Transverse colon (tissue), 4 donors: ENCODE data around the gene ELL3. TPM values are rescaled to one million over a fixed set of nuclear protein-coding genes. Genes with fewer than 3 reads are reported as not detected.
A peak's percentile ranks its signal among the peaks of the same experiment; 100 is the strongest.

Source experiments
- DNase-seq: peaks from one replicate; pipeline ENCODE4 v3.0.0-alpha.2; 2019
- H3K27ac ChIP-seq, 4 donors: fragments of 200-600 bp; sonication (generic); 2 replicates each; pipeline ENCODE4 v1.5.1; 2016 to 2018; ENCODE audit warnings: inconsistent platforms in 4 of 4
- H3K27me3 ChIP-seq: fragments of 200-600 bp; sonication (generic); 2 replicates; pipeline ENCODE4 v1.5.1; 2017; ENCODE audit warnings: inconsistent platforms
- H3K36me3 ChIP-seq, 4 donors: fragments of 200-600 bp; sonication (generic); 2 replicates each; pipeline ENCODE4 v1.5.1; 2017 to 2019; ENCODE audit warnings: inconsistent platforms in 4 of 4
- H3K4me1 ChIP-seq, 4 donors: fragments of 200-600 bp; sonication (generic); 2 replicates each; pipeline ENCODE4 v1.5.1; 2017 to 2020; ENCODE audit warnings: inconsistent platforms in 4 of 4
- H3K4me3 ChIP-seq, 4 donors: fragments of 200-600 bp; sonication (generic); 1 replicate in 1 of 4; 2 replicates in 3 of 4; pipeline versions ENCODE4 v1.5.1 to v1.6.1; 2017 to 2019; ENCODE audit warnings: inconsistent platforms in 4 of 4
- H3K9me3 ChIP-seq, 2 donors: fragments of 200-600 bp; sonication (generic); 2 replicates each; pipeline ENCODE4 v1.5.1; 2017 to 2019; ENCODE audit warnings: inconsistent platforms in 2 of 2
- EP300 ChIP-seq: sonication (generic); formaldehyde crosslinking; IDR thresholded peaks from one replicate; pipeline ENCODE4 v1.6.1; 2017; ENCODE audit warnings: antibody characterized with exemption, low read depth
- POLR2A ChIP-seq: fragments of 450-650 bp; IDR thresholded peaks from one replicate; pipeline ENCODE4 v1.6.1; 2016; ENCODE audit warnings: antibody characterized with exemption, mild to moderate bottlenecking, moderate library complexity
- POLR2AphosphoS5 ChIP-seq, 3 donors: sonication (generic); formaldehyde crosslinking; IDR thresholded peaks; one replicate each; pipeline ENCODE4 v1.6.1; 2016; ENCODE audit warnings: antibody characterized with exemption in 3 of 3
- WGBS, 2 donors: methylation state at CpG; one replicate each; pipeline ENCODE4 v1.1.5; 2018; ENCODE audit warnings: low coverage in 1 of 2; 5-methylcytosine and 5-hydroxymethylcytosine counted together
- in situ Hi-C, 4 donors: fragments of 200-750 bp; cut with MboI; loops; one replicate each; pipeline versions ENCODE4 v1.15.0 to v1.15.1; 2017; ENCODE audit warnings: low sequenced_read_pairs in 3 of 4, low pct_ligation_motif_present in 1 of 4, low pct_unique_long_range_greater_than_20kb in 1 of 4
- intact Hi-C: fragments of 100-400 bp; cut with DNase I; formaldehyde crosslinking; loops from one replicate; pipeline ENCODE4 v1.15.1; 2023; ENCODE audit warnings: low total_unique reads
- total RNA-seq, 4 donors: library from RNA; depleted of rRNA; stranded (reverse); fragments of >200 nt; gene quantifications; one replicate each; pipeline ENCODE4 v1.1.0, GENCODE V29; 2016
- TF ChIP-seq, protein P1 (sequence below), 5 experiments: fragments of 200-600 bp in 3 of 5; fragments of 450-650 bp in 2 of 5; sonication (generic) in 3 of 5; IDR thresholded peaks; 1 replicate in 2 of 5; 2 replicates in 3 of 5; pipeline ENCODE4 v1.5.1; 2016 to 2017; ENCODE audit warnings: antibody characterized with exemption in 5 of 5, inconsistent platforms in 3 of 5, mild to moderate bottlenecking in 2 of 5, moderate library complexity in 1 of 5

The ELL3 gene
- total RNA-seq, 4 donors from 2014 or later = 4.4 to 59.4 (median 32.6) TPM

DNA sequence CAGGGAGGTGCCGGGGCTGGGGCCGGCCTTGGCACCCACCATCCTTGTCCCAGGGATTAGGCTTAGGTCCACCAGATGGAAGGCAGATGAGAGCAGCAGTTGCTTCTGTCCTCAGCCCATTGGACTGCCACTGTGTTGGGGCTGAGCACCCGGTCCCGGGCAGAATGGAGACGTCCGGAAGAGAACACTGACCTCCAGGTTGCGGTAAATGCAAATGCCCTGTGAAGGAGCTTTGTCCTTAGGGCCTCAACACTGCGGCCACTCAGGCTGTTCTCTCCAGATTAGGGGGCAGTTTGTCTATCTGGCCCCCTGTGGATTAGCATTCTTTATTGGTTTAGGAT lies 23.1 kb upstream of the ELL3 start, which contains the start of gene SERINC4:
SERINC4 (minus strand) TSS at position 276 of the 341 bp plus-strand sequence; CDS start at position 42, 234 bp downstream.
- in situ Hi-C loops (loop anchor here in 1 of 4 donors (25.0 kb wide), 1 partner anchor 313 kb away; the partner anchor contains the start of gene TP53BP1), intact Hi-C loops (no loop called here)
- DNase-seq = no peak
- no peak for TF ChIP-seq EP300
- TF ChIP-seq POLR2A = no peak
- no peak for TF ChIP-seq POLR2AphosphoS5 (IDR thresholded peaks at IDR 0.05)
- TF ChIP-seq, protein P1, sequence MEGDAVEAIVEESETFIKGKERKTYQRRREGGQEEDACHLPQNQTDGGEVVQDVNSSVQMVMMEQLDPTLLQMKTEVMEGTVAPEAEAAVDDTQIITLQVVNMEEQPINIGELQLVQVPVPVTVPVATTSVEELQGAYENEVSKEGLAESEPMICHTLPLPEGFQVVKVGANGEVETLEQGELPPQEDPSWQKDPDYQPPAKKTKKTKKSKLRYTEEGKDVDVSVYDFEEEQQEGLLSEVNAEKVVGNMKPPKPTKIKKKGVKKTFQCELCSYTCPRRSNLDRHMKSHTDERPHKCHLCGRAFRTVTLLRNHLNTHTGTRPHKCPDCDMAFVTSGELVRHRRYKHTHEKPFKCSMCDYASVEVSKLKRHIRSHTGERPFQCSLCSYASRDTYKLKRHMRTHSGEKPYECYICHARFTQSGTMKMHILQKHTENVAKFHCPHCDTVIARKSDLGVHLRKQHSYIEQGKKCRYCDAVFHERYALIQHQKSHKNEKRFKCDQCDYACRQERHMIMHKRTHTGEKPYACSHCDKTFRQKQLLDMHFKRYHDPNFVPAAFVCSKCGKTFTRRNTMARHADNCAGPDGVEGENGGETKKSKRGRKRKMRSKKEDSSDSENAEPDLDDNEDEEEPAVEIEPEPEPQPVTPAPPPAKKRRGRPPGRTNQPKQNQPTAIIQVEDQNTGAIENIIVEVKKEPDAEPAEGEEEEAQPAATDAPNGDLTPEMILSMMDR (IDR thresholded peaks at IDR 0.05) = no peak
- peak within 1 kb of the TSS; percentile 89 to 93 (median 92) for H3K27ac ChIP-seq
- peaks cover 33 to 63% (median 41%) of the 10 kb centered on the region in 4 donors for H3K4me1 ChIP-seq
- peak within 1 kb of the TSS; percentile 62 to 88 (median 78) for H3K4me3 ChIP-seq
- H3K27me3 ChIP-seq = no peaks in the 10 kb centered on the region
- 94% methylated on average over 6 of the region's 8 CpGs; no CpG with 5 or more reads in 1 of the 2 donors for WGBS, 2 donors
- H3K36me3 ChIP-seq = peaks cover 0 to 17% (median 3%) of the 10 kb centered on the region in 4 donors
- no peaks in the 10 kb centered on the region for H3K9me3 ChIP-seq

DNA sequence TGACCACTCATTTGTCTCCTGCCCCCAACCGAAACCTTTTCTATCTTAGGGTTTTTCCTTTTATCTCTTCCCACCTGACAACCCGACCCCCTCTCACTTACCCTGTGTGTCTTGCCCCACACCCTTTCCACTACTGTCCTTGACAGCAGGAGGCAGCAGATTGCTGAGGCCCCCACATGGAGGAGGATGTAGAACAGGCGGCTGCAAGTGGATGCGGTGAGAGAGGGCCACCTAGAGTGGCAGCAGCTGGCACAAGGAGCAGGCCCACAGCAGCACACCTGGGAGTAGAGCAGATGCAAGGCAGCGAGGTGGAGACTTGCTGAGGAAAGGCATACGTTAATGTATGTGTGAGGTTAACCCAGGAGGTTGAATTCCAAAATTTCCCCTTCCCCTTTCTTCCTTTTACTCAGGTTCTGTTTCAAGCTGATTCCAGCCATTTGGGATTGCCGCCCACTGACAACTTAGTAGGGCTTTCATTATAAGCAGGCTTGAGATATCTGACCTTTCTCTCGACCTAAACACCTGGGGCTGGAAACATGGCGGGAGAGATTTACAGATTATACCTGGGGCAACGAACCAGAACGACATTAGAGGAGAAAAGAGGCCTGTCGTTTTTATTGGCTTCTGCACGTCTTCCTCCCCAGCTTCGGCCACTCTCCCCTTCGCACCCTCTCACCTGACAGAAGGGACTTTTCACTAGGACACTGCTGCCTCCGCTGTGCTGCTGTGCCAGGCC lies 22.6 kb upstream of the ELL3 start:
- in situ Hi-C loops = loop anchor here in 1 of 4 donors (25.0 kb wide), 1 partner anchor 312 kb away; the partner anchor contains the start of gene TP53BP1
- intact Hi-C loops = no loop called here
- WGBS, 2 donors = 74% methylated on average over 10 to 16 of the region's 16 CpGs
- peak; percentile 32 for DNase-seq
- peak overlapping the region; percentile 89 to 93 (median 92) for H3K27ac ChIP-seq
- H3K9me3 ChIP-seq = no peaks in the 10 kb centered on the region
- H3K4me1 ChIP-seq = peaks cover 38 to 68% (median 46%) of the 10 kb centered on the region in 4 donors
- no peaks in the 10 kb centered on the region for H3K27me3 ChIP-seq
- TF ChIP-seq POLR2AphosphoS5 (IDR thresholded peaks at IDR 0.05) = no peak
- peak; percentile 10 for TF ChIP-seq POLR2A
- TF ChIP-seq EP300 = no peak
- TF ChIP-seq, protein P1 (IDR thresholded peaks at IDR 0.05) = peak in 1 of 5 experiments; percentile 9
- H3K36me3 ChIP-seq = peaks cover 0 to 17% (median 2%) of the 10 kb centered on the region in 4 donors
- peak overlapping the region in 1 of 4 donors; percentile 88 for H3K4me3 ChIP-seq

DNA sequence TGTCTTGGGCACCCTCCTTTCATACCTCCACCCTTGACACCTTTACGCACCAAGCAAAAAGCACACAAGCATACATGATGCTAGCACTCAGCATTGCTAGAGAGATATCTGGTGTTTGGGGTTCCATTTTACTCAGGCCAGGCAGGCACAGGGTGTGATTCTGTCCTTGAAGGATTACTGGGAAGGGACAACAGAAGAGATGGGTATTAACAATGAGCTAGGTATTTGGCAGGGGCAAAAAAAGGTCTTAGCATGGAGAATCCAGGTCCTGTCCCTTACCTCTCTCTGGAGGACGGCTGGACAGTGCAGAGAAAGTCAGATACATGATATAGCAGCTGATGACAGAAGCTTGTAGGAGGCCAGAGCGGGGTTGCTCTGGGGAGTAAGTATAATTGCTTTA lies 19.8 kb upstream of the ELL3 start:
- Histone ChIP-seq H3K36me3 (peaks cover 0 to 15% (median 6%) of the 10 kb centered on the region in 4 donors), H3K4me3 (no peak overlapping the region), H3K4me1 (peaks cover 51 to 80% (median 62%) of the 10 kb centered on the region in 4 donors), H3K27me3 (no peaks in the 10 kb centered on the region), H3K27ac (peak overlapping the region in 1 of 4 donors; percentile 89), H3K9me3 (no peaks in the 10 kb centered on the region)
- intact Hi-C loops (no loop called here), in situ Hi-C loops (loop anchor here in 1 of 4 donors (25.0 kb wide), 1 partner anchor 309 kb away; the partner anchor contains the start of gene TP53BP1)
- TF ChIP-seq POLR2AphosphoS5 (IDR thresholded peaks at IDR 0.05) (no peak), POLR2A (no peak), EP300 (no peak)
- TF ChIP-seq, protein P1 (IDR thresholded peaks at IDR 0.05) = no peak
- 90 to 92% methylated on average over 2 to 3 of the region's 3 CpGs for WGBS, 2 donors
- DNase-seq = no peak

DNA sequence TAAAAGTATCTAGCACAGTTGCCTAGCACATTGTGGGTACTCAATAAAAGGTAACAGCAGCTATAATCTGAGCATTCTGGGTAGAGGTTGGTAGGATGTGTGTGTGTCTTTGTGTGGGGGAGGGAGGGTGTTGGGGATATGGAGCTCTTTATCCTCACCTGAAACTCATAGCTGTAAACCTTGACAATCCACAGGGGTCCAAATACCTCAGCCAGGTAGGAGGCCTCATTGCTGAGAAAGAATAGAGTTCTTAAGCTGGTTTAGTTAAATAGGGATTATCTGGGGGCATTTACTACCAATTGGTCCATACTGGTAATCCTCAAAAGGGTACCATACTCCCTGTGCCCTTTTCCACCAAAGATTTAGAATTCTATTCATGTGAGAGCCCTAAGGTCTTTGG lies 19.2 kb upstream of the ELL3 start:
- in situ Hi-C loops = loop anchor here in 1 of 4 donors (25.0 kb wide), 1 partner anchor 309 kb away; the partner anchor contains the start of gene TP53BP1
- Histone ChIP-seq H3K27ac (peak overlapping the region in 1 of 4 donors; percentile 10), H3K4me3 (no peak overlapping the region), H3K27me3 (no peaks in the 10 kb centered on the region), H3K36me3 (peaks cover 0 to 15% (median 6%) of the 10 kb centered on the region in 4 donors), H3K9me3 (no peaks in the 10 kb centered on the region), H3K4me1 (peaks cover 46 to 77% (median 59%) of the 10 kb centered on the region in 4 donors)
- intact Hi-C loops = no loop called here
- no peak for DNase-seq
- TF ChIP-seq, protein P1 (IDR thresholded peaks at IDR 0.05) = no peak
- TF ChIP-seq POLR2A (no peak), EP300 (no peak), POLR2AphosphoS5 (IDR thresholded peaks at IDR 0.05) (no peak)
